RKO (cell line): Measurements from ENCODE around the gene SFTPA1.
A peak's percentile ranks its signal among the peaks of the same experiment; 100 is the strongest.
"Not testable (repeated sequence)": the region's sequence is repeated elsewhere in the genome, so short reads cannot be mapped to it uniquely, and the experiment has no call there.

Source experiments
- DNase-seq: peaks from one replicate; pipeline ENCODE4 v3.0.0-alpha.2; 2016; ENCODE audit warnings: low spot score

SFTPA1 gene

DNA sequence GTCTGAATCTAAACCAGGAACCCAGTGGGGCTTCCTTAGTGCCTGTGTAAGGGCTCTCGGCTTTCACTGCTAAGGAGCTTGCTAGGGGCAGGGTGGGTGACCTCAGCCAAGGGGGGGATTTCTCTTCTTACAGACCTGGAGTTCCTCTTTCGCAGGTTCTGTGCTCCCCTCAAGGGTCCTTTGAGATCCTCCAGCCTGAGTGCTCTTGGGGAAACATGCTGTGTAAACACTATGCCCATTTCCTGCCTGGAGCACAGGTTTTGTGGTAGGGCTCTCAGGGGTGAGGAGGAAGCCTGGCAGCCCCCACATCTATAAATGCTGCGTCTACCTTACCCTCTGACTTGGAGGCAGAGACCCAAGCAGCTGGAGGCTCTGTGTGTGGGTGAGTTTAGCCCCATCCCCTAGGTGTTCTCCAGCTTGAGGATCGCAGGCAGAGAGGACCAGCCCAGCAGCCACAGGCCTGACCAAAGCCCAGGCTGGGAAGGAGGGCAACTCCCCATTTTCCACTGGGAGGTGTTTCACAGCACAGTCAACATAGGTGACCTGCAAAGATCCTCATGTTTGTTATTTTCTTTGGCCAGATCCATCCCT, at the start of gene SFTPA1:
Gene SFTPA1 (plus strand): TSS at position 339 of the 591 bp plus-strand sequence. CDS start 887 bp downstream, outside the sequence.
- no peak for DNase-seq

DNA sequence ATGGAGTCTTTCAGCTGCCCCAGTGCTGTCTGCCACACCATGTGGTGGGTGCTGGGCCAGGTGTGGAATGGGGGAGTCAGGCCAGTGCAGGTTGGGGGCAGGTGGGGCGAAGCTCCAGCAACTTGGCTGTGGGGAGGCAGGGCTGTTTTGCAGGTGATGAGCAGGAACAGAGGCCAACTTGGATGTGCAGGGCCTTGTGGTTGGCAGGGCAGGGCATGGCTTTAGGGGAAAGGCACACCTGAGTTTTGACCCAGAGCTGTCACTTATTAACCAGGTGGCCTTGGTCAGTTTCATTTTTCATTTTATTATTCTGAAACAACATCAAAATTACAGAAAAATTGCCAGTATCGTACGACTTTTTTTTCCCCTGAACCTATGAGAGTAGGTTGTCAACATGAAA, 49.5 kb upstream of the SFTPA1 start:
- no peak for DNase-seq

DNA sequence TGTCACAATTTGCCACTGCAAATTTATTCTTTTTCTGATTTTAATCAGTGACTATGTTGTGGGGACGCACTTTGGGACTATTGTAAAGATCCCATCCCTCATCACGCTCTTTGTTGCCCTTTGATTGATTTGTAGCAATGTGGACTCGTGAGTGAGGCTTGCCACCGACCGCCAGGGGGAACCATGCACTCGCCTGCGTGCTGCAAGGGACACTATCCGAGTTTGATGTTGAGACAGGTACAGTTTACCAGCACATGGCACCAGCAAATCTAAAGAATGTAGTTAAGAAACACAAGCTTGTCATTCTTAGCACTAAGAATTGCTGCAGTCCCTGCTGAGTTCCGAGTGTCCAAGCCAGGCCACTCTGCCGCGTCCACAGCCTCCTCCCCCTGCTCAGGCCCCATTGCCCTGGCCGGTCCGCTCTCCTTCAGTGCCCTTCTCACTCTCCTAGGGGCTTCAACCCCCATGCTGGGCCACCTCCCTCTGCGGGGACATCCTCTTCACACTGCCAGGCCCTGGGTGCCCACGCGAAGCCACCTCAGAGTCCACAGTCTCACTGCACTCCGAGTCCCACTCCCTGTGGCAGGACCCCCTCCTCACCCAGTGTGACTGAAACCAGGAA, 48.5 kb upstream of the SFTPA1 start:
- DNase-seq = peak; percentile 59

DNA sequence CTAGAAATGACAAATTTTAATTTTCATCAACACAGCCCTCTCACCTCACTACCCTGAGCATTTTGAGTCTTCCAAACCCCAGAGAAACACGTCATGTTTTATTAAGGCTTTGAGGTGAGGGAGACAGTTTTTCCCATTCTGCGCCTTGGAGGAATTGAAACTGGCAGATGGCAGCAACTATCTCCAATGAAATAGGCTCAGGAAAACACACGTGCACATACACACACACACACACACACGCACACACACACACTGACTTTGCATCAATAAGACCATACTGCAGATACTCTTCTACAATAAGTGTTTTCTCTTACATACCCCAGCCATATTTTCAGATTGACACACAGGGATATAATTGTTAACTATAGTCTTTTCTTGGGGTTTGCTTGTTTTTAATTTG, 47.3 kb upstream of the SFTPA1 start:
- DNase-seq = no peak

DNA sequence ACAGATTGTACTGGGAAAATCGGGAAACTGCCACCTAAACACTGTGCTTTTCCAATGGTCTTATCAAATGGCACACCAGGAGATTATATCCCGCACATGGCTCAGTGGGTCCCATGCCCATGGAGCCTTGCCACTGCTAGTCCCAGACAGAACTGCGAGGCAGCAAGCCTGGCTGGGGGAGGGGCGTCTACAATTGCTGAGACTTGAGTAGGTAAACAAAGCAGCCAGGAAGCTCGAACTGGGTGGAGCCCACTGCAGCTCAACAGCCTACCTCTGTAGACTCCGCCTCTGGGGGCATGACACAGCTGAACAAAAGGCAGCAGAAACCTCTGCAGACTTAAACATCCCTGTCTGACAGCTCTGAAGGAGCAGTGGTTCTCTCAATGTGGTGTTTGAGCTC, 40.1 kb upstream of the SFTPA1 start:
- not testable (repeated sequence) for DNase-seq

DNA sequence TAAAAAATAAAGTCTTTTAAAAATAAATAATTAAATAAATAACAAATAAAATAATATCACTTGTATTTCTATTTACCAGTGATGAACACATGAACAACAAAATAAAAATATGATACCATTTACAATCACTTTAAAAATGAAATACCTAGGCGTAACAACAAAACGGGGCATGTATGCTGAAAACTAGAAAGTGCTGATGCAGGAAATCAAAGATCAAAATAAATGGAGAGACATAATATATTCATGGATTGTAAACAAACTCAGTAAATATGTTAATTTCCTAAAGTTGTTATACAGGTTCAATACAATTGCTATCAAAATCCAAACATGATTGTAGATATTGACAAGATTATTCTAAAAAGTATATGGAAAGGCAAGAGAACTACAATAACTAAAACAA, 31.4 kb upstream of the SFTPA1 start:
- no peak for DNase-seq

DNA sequence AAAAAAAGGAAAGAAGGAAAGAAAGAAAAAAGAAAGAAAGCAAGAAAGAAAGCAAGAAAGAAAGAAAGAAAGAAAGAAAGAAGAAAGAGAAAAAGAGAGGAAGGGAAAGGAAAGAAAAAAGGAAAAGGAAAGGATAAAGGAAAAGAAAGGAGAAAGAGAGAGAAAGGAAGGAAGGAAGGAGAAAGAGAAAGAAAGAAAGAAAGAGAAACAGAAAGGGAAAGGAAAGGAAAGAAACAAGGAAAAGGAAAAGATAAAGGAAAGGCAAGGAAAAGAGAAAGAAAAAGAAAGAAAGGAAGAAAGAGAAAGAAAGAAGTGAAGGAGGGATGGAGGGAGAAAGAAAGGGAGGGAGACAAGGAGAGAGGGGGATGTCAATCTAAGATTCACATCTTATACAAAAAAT, 29.7 kb upstream of the SFTPA1 start:
- DNase-seq = no peak

DNA sequence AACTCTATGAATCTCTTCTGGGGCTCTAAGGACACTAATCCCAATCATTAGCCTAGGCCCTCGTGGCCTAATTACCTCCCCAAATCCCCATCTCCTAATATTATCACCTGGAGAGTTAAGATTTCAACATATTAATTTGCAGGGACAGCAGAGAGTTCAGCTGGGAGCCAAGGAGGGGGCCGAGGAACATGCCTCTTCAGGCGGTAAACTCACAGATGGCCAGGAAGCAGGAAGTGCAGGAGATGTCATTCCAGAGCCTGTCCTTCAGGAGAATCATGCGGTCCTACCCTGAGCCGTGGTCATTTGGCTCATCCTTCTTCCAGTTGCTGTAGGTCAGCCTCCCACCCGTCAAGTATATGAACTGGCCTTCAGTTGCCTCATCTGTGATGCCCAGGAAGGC, 28.6 kb upstream of the SFTPA1 start:
- no peak for DNase-seq

DNA sequence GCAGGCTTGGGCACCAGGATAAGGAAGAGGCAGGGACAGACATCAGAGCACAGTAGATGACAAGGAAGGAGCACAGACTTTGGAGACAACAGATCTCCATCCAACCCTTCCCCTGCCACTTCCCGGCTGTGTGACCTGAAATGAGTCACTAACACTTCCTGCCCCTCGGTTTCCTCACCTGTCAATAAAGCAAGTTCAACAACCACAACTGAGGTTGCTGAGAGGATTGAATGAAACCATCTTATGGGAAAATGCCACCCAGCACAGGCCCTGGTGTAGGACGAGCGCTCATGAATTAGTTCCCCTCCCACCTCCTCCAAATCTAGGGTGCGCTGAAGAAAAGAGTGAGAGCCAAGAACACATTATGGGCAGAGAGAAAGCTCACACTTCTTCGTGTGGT, 27.8 kb upstream of the SFTPA1 start:
- not testable (repeated sequence) for DNase-seq

DNA sequence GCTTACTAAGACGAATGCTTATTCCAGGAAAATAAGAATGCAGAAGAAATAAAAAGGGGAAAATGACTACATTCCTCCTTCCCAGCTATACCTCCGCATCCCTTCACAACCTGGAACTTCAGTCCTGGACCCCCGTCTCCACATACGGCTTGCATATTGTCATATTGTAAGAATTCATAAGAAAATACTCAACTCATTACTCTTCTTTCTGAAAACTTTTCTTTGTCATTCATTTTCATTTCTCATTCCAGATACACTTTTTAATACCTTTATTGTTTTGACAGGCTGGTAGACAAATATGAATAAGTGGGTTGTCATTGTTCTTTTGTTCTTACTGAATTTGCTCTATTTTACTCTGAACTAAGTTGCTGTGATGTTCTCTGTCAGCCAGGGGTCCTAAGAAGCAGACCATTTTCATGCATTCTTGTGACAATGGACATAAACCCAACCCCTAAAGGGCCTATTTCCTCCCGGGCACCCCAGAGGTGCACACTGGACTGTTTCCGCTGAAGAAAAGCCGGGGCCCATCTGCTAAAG, 27.2 kb upstream of the SFTPA1 start:
- no peak for DNase-seq

DNA sequence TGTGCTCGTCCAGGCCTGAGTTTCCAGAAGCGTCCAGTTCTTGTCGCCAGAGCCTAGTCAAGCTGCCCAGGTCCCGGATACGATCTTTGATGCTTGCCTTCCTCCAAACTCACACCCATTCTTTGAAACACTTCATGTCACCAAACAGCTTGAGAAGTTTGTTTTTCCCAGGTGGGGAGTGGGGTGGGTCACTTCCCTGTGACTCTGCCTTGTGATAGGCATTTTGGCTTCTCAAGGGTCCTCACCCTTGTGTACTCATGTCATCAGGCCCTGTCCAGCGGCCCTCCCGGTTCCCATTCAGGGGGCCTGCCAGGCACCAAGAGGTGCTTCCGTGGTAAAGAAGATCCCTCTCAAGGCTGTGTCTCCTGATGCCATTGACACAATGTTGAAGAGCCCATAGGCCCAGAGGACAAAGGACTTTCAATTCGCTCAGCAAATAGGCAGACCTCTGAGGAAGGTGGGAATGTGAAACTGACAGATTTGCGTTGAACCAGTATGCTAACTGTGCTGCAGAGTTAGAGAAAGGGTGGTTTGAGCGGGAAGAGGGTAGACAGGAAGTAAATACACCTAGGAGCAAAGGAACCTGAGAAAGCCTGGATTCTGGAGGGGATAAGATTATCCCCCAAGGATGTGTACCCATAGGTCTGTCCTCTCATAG, 24.7 kb upstream of the SFTPA1 start:
- no peak for DNase-seq

DNA sequence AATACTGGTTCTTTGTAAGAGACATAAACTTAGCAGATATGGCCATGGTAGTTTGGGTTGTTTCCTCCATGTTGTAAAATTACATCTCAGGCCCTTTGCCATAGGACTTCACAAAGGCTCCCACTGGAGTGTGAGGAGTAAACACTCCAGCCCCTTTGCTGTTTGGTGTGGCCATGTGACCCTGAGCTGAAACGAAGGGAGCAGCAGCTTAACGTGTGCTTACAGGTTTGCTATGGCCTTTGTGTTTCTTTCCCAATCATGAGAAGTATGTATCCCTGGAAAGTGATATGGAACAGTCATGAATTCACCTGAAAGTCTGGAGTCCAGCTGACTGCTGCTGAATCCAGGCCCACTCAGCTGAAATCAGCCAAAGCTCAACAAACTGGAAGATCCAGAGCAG, 23.8 kb upstream of the SFTPA1 start:
- DNase-seq = no peak

DNA sequence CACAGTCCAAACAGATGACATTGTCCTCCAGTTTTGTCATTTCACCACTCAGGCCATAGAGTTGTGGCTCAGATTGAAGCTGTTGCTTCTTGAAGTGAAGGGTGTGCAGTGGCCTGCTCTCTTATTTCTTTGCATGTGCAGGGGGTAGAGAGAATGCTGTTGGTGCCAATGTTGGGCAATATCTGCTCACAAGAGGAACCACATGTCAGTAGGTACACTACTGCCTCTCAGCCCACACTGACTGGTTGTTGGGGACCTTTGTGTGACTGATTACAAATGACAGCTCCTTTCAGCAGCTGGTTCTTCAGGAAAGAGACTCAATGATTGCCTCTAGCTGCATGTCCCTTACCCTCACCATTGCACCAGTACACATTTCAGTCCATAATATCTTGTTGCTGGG, 21.9 kb upstream of the SFTPA1 start:
- no peak for DNase-seq

DNA sequence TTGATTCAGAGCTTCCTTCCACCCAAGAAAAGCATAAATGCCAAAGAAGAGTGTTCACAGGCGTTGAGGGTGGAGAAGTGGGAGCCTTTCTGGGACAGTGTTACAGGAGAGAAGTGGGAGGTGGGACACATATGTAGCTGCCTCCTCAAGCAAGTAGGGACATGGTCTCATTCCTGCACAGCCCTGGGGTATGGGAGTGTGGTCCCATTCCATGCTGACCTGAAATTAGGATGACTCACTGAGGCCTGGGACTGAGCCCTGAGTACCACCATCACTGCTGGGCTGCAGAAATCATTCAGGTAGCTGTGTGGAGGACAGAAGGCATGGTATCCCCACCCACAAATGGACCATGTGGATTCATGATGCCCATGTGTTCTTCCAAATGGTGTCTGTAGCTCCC, 17.4 kb upstream of the SFTPA1 start:
- DNase-seq = no peak

DNA sequence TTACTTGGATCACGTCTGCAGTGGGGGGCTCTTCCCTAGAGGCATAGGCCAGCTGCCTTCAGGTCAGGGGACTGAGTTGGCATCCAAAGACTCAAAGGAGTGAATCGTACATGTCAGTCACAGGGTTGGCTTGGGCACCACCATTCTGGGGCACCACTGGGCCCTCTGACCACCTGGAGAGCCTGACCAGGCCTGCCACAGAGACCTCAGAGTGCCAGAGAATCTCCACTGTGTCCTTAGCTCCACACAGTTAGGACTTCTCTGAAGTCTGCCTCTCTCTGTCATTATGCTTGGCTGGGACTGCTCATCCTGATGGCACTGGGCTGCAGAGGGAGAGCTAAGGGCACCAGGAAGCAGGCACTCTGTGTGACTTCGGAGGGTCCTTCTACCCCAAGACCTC, 16.2 kb upstream of the SFTPA1 start:
- not testable (repeated sequence) for DNase-seq

DNA sequence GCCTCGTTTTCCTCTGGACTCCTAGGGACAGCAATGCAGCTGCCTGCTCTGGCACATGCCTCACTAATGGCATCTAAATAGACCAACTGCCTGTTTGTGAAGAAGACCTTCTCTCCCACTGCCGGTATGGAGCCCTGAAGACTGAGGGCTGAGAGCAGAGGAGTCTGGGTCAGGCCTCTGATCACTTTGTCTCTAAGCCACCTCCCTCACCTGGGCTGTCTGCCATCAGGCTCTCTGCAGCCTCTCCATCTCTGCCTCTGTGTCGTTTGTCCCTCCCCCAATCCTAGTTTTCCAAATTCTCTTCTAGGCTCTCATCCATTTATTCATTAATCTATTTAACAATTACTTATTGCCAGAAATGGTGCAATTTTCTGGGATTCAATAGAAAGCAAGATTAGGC, 15.2 kb upstream of the SFTPA1 start:
- DNase-seq = no peak

DNA sequence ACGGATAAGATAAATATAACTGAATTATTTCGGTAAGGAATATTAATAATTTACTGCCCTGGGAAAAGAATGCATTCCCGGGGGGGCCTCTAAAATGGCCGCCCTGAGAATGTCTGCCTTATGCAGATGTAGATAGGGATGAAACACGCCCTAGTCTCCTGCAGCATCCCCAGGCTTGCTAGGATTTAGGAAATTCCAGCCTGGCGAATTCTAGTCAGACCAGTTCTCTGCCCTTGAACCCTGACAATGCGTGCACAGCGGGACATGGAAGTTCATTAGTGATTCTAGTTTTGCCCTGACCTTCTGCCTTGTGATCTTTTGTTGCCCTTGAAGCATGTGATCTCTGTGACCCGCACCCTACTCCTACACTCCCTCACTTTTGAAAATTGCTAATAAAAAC, 11.1 kb upstream of the SFTPA1 start:
- DNase-seq = not testable (repeated sequence)

DNA sequence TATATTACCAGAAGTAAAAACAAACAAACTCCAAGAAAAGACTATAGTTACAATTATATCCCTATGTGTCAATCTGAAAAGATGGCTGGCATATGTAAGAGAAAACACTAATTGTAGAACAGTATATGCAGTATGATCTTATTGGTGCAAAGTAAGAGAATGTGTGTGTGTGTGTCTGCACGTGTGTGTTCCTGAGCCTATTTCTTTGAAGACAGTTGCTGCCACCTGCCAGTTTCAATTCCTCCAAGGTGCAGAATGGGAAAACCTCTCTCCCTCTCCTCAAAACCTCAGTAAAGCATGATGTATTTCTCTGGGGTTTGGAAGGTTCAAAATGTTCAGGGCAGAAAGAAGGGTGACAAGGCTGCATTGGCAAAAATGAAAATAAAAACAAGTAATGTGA, 8.8 kb upstream of the SFTPA1 start:
- no peak for DNase-seq

DNA sequence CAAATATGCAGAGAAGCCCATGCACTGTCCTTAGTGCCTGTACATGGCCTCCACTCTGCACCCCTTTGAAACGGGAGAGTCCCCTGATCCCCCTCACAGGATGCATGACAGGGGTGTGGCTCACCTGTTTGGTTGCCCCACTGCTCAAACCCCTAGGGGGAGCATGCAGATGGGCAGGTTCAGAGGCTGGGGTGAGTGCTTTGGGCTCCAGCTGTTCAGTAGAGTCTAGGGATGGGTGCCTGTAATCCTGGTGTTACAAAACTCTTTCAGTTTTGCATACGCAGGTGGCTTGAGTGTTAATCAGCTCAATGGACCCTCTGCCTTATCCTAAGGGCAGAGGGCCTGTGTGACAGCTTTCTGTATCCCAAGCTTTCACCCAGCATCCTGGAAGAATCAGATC, 7.8 kb upstream of the SFTPA1 start:
- DNase-seq = no peak

DNA sequence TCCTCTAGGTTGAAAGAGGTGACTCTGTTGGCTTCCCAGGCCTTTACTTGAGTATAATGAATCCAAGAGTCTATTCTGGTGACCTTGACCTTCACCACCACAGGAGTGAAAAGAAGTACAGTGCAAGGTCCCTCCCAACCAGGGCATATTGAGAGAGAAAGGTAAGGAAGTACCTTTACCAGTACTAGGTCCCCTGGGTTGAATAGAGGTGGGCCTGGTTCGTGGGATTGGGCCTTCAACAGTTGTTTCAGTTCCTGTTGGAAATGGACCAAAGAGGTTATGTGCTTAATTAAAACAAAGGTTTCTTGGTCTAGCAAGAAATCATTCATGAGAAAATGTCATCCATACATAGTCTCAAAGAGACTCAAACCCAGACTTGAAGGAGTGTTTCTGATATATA, 6.4 kb upstream of the SFTPA1 start:
- DNase-seq = no peak

DNA sequence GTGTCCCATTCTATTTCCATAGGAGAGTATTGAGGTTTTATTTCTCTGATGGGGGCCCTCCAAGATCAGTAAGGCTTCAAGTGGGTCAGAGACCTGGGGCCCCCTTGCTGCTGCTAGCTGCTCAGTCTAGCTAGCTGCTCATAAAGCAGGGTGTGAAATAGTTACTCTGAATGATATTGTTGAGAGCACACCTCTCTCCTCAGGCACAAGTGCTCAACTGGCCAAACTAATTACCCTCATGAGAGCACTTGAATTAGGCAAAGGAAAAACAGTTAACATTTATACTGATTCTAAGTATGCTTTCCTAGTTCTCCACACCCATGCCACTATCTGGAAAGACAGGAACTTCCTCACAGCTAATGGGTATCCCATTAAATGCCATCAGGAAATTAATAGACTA, 5.4 kb upstream of the SFTPA1 start:
- no peak for DNase-seq

DNA sequence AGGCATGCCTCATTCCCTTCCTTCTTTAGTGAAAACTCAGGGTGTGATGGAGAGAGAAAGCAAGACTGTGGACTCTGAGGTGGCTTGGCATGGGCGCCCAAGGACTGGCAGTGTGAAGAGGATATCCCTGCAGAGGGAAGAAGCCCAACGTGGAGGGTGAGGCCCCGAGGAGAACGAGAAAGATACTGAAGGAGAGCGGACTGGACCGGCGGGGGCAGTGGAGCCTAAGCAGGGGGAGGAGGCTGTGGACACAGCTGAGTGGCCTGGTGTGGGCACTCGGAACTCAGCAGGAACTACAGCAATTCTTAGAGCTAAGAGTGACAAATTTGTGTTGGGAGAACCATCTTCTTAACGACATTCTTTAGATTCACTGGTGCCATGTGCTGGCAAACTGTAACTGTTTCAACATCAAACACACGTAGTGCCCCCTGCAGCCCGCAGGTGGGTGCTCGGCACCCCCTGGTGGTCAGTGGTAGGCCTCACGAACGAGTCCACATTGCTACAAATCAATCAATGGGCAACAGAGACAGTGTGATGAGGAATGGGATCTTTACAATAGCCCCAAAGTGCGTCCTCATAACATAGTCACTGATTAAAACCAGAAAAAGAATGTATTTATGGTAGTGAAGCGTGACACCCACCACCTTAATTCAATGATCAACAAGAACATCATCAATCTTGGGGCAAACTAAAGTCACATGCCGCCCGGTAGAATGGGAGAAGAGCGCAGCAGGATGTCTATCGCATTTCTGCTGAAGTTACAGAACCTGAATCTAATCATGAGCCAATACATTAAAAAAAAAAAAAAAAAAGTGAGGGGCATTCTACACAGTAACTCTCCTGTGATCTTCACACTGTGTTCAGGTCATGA, 2.0 kb upstream of the SFTPA1 start:
- DNase-seq = peak; percentile 3
